Left ventricle myocardium inferior (tissue), 1 donor: ENCODE data around the gene SLC9A4. TPM values are rescaled to one million over a fixed set of nuclear protein-coding genes. Genes with fewer than 3 reads are reported as not detected.

Experiments used
- DNase-seq: peaks from one replicate; pipeline ENCODE4 v3.0.0-alpha.2; 2020
- H3K27ac ChIP-seq: fragments of 200-600 bp; replicated peaks from 2 replicates; pipeline ENCODE4 v1.8.0; 2021
- H3K27me3 ChIP-seq: fragments of 200-600 bp; 2 replicates; pipeline ENCODE4 v1.8.0; 2021; ENCODE audit warnings: low read depth
- H3K36me3 ChIP-seq: fragments of 200-600 bp; 2 replicates; pipeline ENCODE4 v1.8.0; 2021
- H3K4me1 ChIP-seq: fragments of 200-600 bp; 2 replicates; pipeline ENCODE4 v1.8.0; 2021
- H3K4me3 ChIP-seq: fragments of 200-600 bp; 2 replicates; pipeline ENCODE4 v1.8.0; 2021; ENCODE audit warnings: mild to moderate bottlenecking, moderate library complexity
- H3K9me3 ChIP-seq: fragments of 200-600 bp; replicated peaks from 2 replicates; pipeline ENCODE4 v1.8.0; 2021
- intact Hi-C: fragments of 100-400 bp; cut with micrococcal nuclease; formaldehyde crosslinking; loops from one replicate; pipeline ENCODE4 v1.11.0; 2022
- total RNA-seq: library from RNA; stranded (reverse); fragmentation: NEBNext Ultra II Directional; extraction: Animal tissue kit (Norgen Biotek cat#: 25700); gene quantifications from one replicate; pipeline ENCODE4 v1.2.1, GENCODE V29; 2021
- TF ChIP-seq, protein P1 (sequence below): fragments of 200-600 bp; IDR thresholded peaks from 2 replicates; pipeline ENCODE4 v1.8.0; 2021; ENCODE audit warnings: antibody characterized with exemption, mild to moderate bottlenecking, borderline replicate concordance
- donor health status: DM: no; HTN: yes; CAD: no; lungs with severe emphysema.

Gene SLC9A4
- total RNA-seq, 1 donor from 2014 or later = not detected

DNA sequence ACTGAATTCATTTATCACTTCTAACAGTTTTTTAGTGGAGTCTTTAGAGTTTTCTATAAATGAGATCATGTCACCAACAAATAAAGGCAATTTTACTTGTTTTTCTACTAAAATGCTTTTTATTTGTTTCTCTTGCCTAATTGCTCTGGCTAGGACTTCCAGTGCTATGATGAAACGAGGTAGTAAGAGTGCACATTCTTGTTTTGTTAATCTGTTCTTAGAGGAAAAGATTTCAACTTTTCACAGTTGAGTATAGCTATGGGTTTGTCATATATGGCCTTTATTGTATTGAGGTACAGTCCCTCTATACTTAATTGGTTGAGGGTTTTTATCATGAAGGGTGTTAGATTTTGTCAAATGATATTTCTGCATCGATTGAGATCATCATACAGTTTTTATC, 44.5 kb upstream of the SLC9A4 start:
- Histone ChIP-seq H3K27ac (no peak overlapping the region), H3K9me3 (peaks cover 10% of the 10 kb centered on the region), H3K4me1 (no peaks in the 10 kb centered on the region), H3K36me3 (no peaks in the 10 kb centered on the region), H3K4me3 (no peak overlapping the region), H3K27me3 (peaks cover 7% of the 10 kb centered on the region)
- no peak for DNase-seq
- TF ChIP-seq, protein P1, sequence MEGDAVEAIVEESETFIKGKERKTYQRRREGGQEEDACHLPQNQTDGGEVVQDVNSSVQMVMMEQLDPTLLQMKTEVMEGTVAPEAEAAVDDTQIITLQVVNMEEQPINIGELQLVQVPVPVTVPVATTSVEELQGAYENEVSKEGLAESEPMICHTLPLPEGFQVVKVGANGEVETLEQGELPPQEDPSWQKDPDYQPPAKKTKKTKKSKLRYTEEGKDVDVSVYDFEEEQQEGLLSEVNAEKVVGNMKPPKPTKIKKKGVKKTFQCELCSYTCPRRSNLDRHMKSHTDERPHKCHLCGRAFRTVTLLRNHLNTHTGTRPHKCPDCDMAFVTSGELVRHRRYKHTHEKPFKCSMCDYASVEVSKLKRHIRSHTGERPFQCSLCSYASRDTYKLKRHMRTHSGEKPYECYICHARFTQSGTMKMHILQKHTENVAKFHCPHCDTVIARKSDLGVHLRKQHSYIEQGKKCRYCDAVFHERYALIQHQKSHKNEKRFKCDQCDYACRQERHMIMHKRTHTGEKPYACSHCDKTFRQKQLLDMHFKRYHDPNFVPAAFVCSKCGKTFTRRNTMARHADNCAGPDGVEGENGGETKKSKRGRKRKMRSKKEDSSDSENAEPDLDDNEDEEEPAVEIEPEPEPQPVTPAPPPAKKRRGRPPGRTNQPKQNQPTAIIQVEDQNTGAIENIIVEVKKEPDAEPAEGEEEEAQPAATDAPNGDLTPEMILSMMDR = no peak
- intact Hi-C loops = no loop called here

DNA sequence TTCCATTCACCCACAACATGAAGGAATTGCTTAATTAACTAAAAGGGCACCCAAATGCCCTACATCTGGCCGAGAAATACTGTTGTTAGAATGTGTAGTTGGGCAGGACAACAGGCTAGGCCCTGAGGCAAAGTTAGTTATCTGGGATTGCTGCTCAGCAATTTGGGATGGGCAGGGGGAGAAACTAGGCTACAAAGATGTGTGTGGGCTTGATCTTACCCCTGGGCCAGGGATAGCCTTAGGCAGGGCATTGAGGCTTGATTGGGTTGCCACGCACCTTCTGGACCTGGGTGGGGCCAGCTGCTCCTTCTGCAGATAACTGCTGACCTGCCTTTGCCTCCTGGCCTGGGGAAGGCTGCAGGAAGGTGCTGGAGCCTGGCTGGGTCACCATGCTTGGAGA, 40.6 kb upstream of the SLC9A4 start:
- peaks cover 5% of the 10 kb centered on the region for H3K4me1 ChIP-seq
- H3K36me3 ChIP-seq = no peaks in the 10 kb centered on the region
- no peak overlapping the region for H3K27ac ChIP-seq
- no peak for DNase-seq
- intact Hi-C loops = no loop called here
- peaks cover 10% of the 10 kb centered on the region for H3K9me3 ChIP-seq
- H3K27me3 ChIP-seq = peaks cover 3% of the 10 kb centered on the region
- TF ChIP-seq, protein P1 = no peak
- no peak overlapping the region for H3K4me3 ChIP-seq

DNA sequence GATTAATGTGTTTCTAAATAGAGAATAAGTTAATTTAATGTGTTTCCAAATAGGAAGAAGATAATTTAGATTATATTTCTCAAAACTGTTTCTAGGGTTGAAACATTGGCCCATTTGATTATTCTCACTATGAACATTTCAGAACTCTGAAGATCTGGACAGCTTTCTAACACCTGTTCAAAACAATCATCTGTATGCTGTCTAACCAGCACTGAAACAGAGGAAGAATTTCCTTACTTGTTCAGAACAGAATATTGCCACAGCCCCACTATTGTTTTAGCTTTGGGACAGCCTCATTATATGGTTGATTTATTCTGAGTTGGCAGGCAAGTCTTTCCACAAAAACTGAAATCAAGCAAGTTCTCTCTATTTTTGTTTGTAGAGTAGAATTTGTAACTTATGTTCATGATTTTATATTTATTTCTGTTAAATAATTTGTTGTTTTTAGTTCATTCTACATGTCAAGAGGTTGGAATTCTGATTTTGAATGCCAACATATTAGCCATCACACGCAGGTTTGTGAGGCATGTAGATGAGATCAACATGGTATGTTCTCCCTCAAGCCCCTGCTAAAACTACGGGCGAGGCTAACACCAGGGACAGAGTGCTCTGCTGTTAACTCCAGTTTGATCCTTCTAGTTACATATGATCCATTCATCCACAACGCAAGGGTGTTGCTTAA, 38.9 kb upstream of the SLC9A4 start:
- DNase-seq = no peak
- H3K4me3 ChIP-seq = no peak overlapping the region
- TF ChIP-seq, protein P1 = no peak
- peaks cover 5% of the 10 kb centered on the region for H3K4me1 ChIP-seq
- H3K36me3 ChIP-seq = no peaks in the 10 kb centered on the region
- H3K27me3 ChIP-seq = peaks cover 3% of the 10 kb centered on the region
- H3K9me3 ChIP-seq = no peaks in the 10 kb centered on the region
- no peak overlapping the region for H3K27ac ChIP-seq
- intact Hi-C loops = no loop called here

DNA sequence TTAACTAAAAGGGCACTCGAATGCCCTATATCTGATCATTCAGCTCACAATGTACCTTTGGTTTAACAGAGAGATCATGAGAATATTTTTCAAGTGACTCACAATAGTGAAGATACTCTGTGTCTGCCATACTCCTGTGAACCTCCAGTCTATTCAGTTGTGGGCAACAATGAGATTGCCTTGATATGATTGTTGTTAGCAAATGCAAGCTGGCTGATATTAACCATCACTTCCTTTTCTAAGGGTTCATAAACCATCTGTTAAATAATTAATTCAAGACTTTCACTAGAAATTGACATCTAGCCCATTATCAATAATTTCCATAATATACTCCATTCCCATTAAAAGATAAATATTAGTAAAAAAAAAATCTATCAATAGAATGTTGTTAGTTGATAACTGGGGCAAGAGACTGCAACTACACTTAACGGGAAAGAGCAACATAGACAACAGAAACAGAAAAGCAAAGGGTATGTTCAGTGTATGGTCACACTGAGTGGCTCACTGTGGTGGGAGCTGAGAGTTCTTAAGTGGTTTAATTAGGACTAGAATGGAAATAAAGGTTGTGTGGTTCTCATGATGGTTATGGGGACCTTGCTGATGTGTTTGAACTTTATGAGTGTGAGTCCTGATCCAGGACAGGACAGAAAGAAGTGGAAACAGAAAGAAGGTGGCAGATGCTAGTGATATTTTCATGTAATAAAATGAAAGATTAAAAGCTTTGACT, 38.2 kb upstream of the SLC9A4 start:
- TF ChIP-seq, protein P1 = no peak
- intact Hi-C loops = no loop called here
- H3K36me3 ChIP-seq = no peaks in the 10 kb centered on the region
- H3K4me3 ChIP-seq = no peak overlapping the region
- no peak overlapping the region for H3K27ac ChIP-seq
- peaks cover 3% of the 10 kb centered on the region for H3K27me3 ChIP-seq
- H3K9me3 ChIP-seq = no peaks in the 10 kb centered on the region
- DNase-seq = no peak
- H3K4me1 ChIP-seq = peaks cover 5% of the 10 kb centered on the region

DNA sequence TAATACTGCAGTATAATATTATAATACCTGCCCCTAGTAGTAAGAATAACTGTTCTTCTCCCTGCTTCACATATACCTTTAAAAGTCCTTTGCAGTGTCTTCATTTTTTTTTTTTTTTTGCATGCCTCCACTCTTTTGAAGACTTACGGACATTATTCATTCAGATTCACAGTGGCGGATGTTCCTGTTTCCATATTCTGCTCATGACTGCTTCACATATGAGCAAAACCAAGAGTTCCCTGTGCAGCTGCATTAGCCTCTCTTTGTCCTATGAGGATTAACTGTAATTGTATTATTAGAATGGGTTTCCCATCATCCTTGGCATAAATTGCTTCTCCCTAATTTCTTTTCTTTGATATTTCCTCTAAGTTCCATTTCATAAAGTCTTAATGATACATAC, 37.3 kb upstream of the SLC9A4 start:
- no peaks in the 10 kb centered on the region for H3K36me3 ChIP-seq
- H3K4me1 ChIP-seq = peaks cover 5% of the 10 kb centered on the region
- no peak for DNase-seq
- no peaks in the 10 kb centered on the region for H3K9me3 ChIP-seq
- TF ChIP-seq, protein P1 = no peak
- no peak overlapping the region for H3K27ac ChIP-seq
- intact Hi-C loops = no loop called here
- no peak overlapping the region for H3K4me3 ChIP-seq
- peaks cover 3% of the 10 kb centered on the region for H3K27me3 ChIP-seq
